SU-DHL-6 (cell line): Measurements from ENCODE around the gene LOXL1.

ENCODE experiments used
- EZH2phosphoT487 ChIP-seq: fragments of 200-600 bp; sonication (generic), shearing (Covaris generic); conservative IDR thresholded peaks from 2 replicates; pipeline ENCODE4 v1.6.1; 2018; ENCODE audit warnings: mild to moderate bottlenecking, antibody characterized with exemption, low read length, moderate library complexity, mixed read lengths
- TF ChIP-seq, protein P1 (sequence below): fragments of 200-600 bp; sonication (generic); IDR thresholded peaks from one replicate; pipeline ENCODE4 v1.5.1; 2017; ENCODE audit warnings: antibody characterized with exemption, mild to moderate bottlenecking, low read length, moderate library complexity; ENCODE audit not compliant: insufficient read depth, poor library complexity, severe bottlenecking

DNA sequence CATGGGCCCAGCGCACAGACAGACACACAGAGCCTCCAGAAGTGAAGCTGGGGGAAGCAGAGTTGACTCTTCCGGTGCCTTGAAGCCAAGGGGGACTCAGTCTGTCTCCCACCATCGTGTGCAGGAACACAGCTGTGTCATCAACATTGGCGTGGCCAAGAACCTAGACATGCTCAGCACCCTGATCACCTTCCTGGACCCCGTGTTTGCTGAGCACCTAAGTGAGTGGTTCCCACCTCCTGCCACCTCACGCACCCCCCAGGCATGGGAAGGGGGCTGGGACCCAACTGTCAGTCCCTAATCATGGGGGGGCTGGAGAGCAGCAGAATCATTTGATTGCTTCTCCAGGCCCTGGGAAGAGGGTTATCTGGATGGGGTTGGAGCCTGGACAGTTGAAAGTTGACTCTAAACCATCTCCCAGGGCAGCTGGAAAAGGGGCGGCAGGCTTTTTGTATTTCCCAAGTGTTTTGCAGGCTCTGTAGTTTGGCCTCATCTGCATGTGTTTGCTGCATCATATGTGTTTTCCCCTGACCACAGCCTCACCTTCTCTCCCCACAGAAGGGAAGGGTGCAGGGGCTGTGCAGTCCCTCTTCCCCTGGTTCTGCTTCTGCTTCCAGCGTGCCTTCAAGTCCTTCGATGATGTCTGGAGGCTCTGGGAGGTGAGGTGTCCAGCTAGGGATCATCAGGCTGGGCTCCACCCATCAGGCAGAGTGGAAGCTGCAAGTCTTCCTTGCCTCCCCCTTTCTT lies 40.1 kb upstream of the LOXL1 start:
- TF ChIP-seq, protein P1, sequence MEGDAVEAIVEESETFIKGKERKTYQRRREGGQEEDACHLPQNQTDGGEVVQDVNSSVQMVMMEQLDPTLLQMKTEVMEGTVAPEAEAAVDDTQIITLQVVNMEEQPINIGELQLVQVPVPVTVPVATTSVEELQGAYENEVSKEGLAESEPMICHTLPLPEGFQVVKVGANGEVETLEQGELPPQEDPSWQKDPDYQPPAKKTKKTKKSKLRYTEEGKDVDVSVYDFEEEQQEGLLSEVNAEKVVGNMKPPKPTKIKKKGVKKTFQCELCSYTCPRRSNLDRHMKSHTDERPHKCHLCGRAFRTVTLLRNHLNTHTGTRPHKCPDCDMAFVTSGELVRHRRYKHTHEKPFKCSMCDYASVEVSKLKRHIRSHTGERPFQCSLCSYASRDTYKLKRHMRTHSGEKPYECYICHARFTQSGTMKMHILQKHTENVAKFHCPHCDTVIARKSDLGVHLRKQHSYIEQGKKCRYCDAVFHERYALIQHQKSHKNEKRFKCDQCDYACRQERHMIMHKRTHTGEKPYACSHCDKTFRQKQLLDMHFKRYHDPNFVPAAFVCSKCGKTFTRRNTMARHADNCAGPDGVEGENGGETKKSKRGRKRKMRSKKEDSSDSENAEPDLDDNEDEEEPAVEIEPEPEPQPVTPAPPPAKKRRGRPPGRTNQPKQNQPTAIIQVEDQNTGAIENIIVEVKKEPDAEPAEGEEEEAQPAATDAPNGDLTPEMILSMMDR: no peak
- TF ChIP-seq EZH2phosphoT487: no peak
